GM23338 (cell line): Measurements from ENCODE around the gene GLOD5. TPM values are rescaled to one million over a fixed set of nuclear protein-coding genes. Genes with fewer than 3 reads are reported as not detected.

Source experiments
- ATAC-seq: fragments of 200-7000 bp; cut with Tn5 transposase; 3 replicates; pipeline ENCODE4 v1.9.1; 2020
- DNase-seq: peaks from one replicate; pipeline ENCODE4 v3.0.0-alpha.2; 2015; ENCODE audit warnings: low spot score
- H2AFZ ChIP-seq: fragments of 200-600 bp; sonication (generic); 2 replicates; pipeline ENCODE4 v1.8.0; 2016; ENCODE audit warnings: antibody characterized with exemption, mild to moderate bottlenecking, moderate library complexity
- H3F3A ChIP-seq: fragments of 200-600 bp; sonication (generic); replicated peaks from 2 replicates; pipeline ENCODE4 v1.8.0; 2017; ENCODE audit warnings: antibody characterized with exemption, mixed run types, low read depth
- H3K27ac ChIP-seq: fragments of 200-600 bp; sonication (generic); 2 replicates; pipeline ENCODE4 v1.6.1; 2016; ENCODE audit warnings: low read depth
- H3K27me3 ChIP-seq: fragments of 200-600 bp; sonication (generic); 2 replicates; pipeline ENCODE4 v1.8.0; 2016; ENCODE audit warnings: mild to moderate bottlenecking, mixed run types, moderate library complexity; ENCODE audit not compliant: insufficient read depth
- H3K36me3 ChIP-seq: fragments of 200-600 bp; sonication (generic); 2 replicates; pipeline ENCODE4 v1.8.0; 2016; ENCODE audit warnings: mild to moderate bottlenecking; ENCODE audit not compliant: insufficient read depth
- H3K4me1 ChIP-seq: fragments of 200-600 bp; sonication (generic); 2 replicates; pipeline ENCODE4 v1.8.0; 2016; ENCODE audit warnings: mild to moderate bottlenecking, moderate library complexity; ENCODE audit not compliant: insufficient read depth
- H3K4me2 ChIP-seq: fragments of 200-600 bp; sonication (generic); 2 replicates; pipeline ENCODE4 v1.7.1; 2017; ENCODE audit warnings: mixed run types
- H3K4me3 ChIP-seq: fragments of 200-600 bp; sonication (generic); 2 replicates; pipeline ENCODE4 v1.6.1; 2016; ENCODE audit warnings: mixed run types
- H3K79me2 ChIP-seq: fragments of 200-600 bp; sonication (generic); replicated peaks from 2 replicates; pipeline ENCODE4 v1.8.0; 2017; ENCODE audit warnings: mild to moderate bottlenecking; ENCODE audit not compliant: insufficient read depth
- H3K9me2 ChIP-seq: fragments of 200-600 bp; sonication (generic); 2 replicates; pipeline ENCODE4 v1.8.0; 2017; ENCODE audit not compliant: insufficient read depth
- H4K20me1 ChIP-seq: fragments of 200-600 bp; sonication (generic); replicated peaks from 2 replicates; pipeline ENCODE4 v1.8.0; 2017; ENCODE audit warnings: mild to moderate bottlenecking; ENCODE audit not compliant: insufficient read depth
- H3K27ac Mint-ChIP-seq: 2 replicates; pipeline ENCODE4 v1.8.0; 2020; ENCODE audit warnings: inconsistent platforms, mild to moderate bottlenecking, moderate library complexity, mixed read lengths
- H3K27me3 Mint-ChIP-seq: 3 replicates; pipeline ENCODE4 v1.8.0; 2022; ENCODE audit warnings: low read depth, mild to moderate bottlenecking, moderate library complexity, mixed read lengths, inconsistent platforms; ENCODE audit not compliant: insufficient read depth, poor library complexity
- H3K36me3 Mint-ChIP-seq: 3 replicates; pipeline ENCODE4 v1.8.0; 2021; ENCODE audit warnings: low read depth, mild to moderate bottlenecking, inconsistent platforms, moderate library complexity, mixed read lengths
- H3K4me1 Mint-ChIP-seq: 3 replicates; pipeline ENCODE4 v1.8.0; 2020; ENCODE audit warnings: mild to moderate bottlenecking, inconsistent platforms, mixed read lengths
- H3K4me3 Mint-ChIP-seq: 3 replicates; pipeline ENCODE4 v1.8.0; 2021; ENCODE audit warnings: moderate library complexity, mild to moderate bottlenecking, inconsistent platforms, mixed read lengths
- H3K9me3 Mint-ChIP-seq: 3 replicates; pipeline ENCODE4 v1.8.0; 2020; ENCODE audit warnings: moderate library complexity, mild to moderate bottlenecking, inconsistent platforms, mixed read lengths
- EZH2 ChIP-seq: fragments of 200-600 bp; sonication (generic); IDR thresholded peaks from one replicate; pipeline ENCODE4 v1.8.0; 2017; ENCODE audit warnings: antibody characterized with exemption, mild to moderate bottlenecking, low read depth; ENCODE audit not compliant: unreplicated experiment
- EZH2phosphoT487 ChIP-seq: fragments of 200-600 bp; sonication (generic); IDR thresholded peaks from one replicate; pipeline ENCODE4 v1.8.1; 2018; ENCODE audit warnings: antibody characterized with exemption; ENCODE audit not compliant: unreplicated experiment
- JUNB ChIP-seq: IDR thresholded peaks from one replicate; pipeline ENCODE4 v1.6.1; 2016; ENCODE audit warnings: antibody characterized with exemption; ENCODE audit not compliant: unreplicated experiment
- NANOG ChIP-seq: IDR thresholded peaks from 2 replicates; pipeline ENCODE4 v1.6.1; 2016; ENCODE audit warnings: antibody characterized with exemption, borderline replicate concordance
- POLR2AphosphoS5 ChIP-seq: IDR thresholded peaks from 2 replicates; pipeline ENCODE4 v1.6.1; 2016; ENCODE audit warnings: antibody characterized with exemption, low read depth
- STAT1 ChIP-seq: IDR thresholded peaks from one replicate; pipeline ENCODE4 v1.6.1; 2016; ENCODE audit warnings: antibody characterized with exemption; ENCODE audit not compliant: unreplicated experiment
- ZNF114 ChIP-seq: fragments of 250-450 bp; sonication (Bioruptor Pico); IDR thresholded peaks from 2 replicates; pipeline ENCODE4 v1.5.0; 2020; ENCODE audit warnings: mild to moderate bottlenecking, moderate library complexity
- ZNF331 ChIP-seq: fragments of 250-450 bp; sonication (Bioruptor Pico); IDR thresholded peaks from 2 replicates; pipeline ENCODE4 v1.5.0; 2020; ENCODE audit warnings: low read depth, mild to moderate bottlenecking, moderate library complexity
- polyA plus RNA-seq: library from polyadenylated mRNA; unstranded; fragments of >200 nt; fragmentation: Nextera tagmentation; extraction: Ambion mirVana; gene quantifications from 2 replicates; pipeline ENCODE4 v1.2.1, GENCODE V29; 2016
- total RNA-seq: library from RNA; depleted of rRNA; stranded (reverse); fragments of >200 nt; shearing (Covaris generic); gene quantifications from 2 replicates; pipeline ENCODE4 v1.2.3, GENCODE V29; 2014
- TF ChIP-seq, protein P1 (sequence below): IDR thresholded peaks from one replicate; pipeline ENCODE4 v1.6.1; 2018; ENCODE audit warnings: antibody characterized with exemption; ENCODE audit not compliant: unreplicated experiment
- TF ChIP-seq, protein P2 (sequence below), 2 experiments: fragments of 200-600 bp in 1 of 2; sonication (generic) in 1 of 2; conservative IDR thresholded peaks; 2 replicates each; pipeline versions ENCODE4 v1.5.1 to v1.6.1; 2016 to 2017; ENCODE audit warnings: antibody characterized with exemption in 2 of 2, low read depth in 2 of 2, mild to moderate bottlenecking in 2 of 2, moderate library complexity in 1 of 2
- TF ChIP-seq, protein P3 (sequence below): IDR thresholded peaks from 2 replicates; pipeline ENCODE4 v1.6.1; 2016; ENCODE audit warnings: antibody characterized with exemption

Gene GLOD5
- total and polyA plus RNA-seq, 2 experiments from 2014 or later = not detected

DNA sequence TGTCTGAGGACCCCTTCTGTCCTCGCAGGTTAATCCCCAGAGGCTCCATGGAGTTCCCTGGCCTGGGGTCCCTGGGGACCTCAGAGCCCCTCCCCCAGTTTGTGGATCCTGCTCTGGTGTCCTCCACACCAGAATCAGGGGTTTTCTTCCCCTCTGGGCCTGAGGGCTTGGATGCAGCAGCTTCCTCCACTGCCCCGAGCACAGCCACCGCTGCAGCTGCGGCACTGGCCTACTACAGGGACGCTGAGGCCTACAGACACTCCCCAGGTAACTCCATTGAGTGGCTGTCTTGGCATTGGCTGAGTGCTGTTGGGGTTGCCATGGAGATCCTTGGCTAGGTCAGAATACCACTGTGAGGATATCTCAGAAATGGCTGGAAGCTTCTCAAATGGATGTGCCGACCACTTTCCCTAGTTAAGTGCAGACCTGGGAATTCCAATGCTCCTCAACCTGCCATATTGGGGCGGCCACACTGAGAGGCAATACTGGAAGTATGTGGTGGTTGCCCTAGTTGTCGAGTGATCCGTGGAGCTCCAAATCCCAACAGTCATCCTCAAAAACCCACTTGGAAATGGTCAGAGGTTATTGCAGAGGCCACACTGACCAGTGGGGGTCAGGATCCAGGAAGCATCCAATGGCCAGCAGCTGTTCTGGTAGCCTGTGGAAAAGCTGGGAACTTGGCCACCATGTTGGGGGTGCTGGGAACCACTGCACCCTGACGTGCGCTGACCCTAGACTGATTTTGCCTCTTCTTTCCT is 29.7 kb downstream of the GLOD5 start (continued):
- TF ChIP-seq, protein P1, sequence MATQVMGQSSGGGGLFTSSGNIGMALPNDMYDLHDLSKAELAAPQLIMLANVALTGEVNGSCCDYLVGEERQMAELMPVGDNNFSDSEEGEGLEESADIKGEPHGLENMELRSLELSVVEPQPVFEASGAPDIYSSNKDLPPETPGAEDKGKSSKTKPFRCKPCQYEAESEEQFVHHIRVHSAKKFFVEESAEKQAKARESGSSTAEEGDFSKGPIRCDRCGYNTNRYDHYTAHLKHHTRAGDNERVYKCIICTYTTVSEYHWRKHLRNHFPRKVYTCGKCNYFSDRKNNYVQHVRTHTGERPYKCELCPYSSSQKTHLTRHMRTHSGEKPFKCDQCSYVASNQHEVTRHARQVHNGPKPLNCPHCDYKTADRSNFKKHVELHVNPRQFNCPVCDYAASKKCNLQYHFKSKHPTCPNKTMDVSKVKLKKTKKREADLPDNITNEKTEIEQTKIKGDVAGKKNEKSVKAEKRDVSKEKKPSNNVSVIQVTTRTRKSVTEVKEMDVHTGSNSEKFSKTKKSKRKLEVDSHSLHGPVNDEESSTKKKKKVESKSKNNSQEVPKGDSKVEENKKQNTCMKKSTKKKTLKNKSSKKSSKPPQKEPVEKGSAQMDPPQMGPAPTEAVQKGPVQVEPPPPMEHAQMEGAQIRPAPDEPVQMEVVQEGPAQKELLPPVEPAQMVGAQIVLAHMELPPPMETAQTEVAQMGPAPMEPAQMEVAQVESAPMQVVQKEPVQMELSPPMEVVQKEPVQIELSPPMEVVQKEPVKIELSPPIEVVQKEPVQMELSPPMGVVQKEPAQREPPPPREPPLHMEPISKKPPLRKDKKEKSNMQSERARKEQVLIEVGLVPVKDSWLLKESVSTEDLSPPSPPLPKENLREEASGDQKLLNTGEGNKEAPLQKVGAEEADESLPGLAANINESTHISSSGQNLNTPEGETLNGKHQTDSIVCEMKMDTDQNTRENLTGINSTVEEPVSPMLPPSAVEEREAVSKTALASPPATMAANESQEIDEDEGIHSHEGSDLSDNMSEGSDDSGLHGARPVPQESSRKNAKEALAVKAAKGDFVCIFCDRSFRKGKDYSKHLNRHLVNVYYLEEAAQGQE = no peak
- no peak for TF ChIP-seq EZH2phosphoT487
- TF ChIP-seq, protein P2, sequence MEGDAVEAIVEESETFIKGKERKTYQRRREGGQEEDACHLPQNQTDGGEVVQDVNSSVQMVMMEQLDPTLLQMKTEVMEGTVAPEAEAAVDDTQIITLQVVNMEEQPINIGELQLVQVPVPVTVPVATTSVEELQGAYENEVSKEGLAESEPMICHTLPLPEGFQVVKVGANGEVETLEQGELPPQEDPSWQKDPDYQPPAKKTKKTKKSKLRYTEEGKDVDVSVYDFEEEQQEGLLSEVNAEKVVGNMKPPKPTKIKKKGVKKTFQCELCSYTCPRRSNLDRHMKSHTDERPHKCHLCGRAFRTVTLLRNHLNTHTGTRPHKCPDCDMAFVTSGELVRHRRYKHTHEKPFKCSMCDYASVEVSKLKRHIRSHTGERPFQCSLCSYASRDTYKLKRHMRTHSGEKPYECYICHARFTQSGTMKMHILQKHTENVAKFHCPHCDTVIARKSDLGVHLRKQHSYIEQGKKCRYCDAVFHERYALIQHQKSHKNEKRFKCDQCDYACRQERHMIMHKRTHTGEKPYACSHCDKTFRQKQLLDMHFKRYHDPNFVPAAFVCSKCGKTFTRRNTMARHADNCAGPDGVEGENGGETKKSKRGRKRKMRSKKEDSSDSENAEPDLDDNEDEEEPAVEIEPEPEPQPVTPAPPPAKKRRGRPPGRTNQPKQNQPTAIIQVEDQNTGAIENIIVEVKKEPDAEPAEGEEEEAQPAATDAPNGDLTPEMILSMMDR (conservative IDR thresholded peaks at IDR 0.05; ENCODE audit: low read depth in 2 of 2) = no peak
- no peak for TF ChIP-seq NANOG
- TF ChIP-seq ZNF114 (CRISPR knock-in tag) = no peak
- no peak for TF ChIP-seq STAT1
- no peak for TF ChIP-seq JUNB
- TF ChIP-seq, protein P3, sequence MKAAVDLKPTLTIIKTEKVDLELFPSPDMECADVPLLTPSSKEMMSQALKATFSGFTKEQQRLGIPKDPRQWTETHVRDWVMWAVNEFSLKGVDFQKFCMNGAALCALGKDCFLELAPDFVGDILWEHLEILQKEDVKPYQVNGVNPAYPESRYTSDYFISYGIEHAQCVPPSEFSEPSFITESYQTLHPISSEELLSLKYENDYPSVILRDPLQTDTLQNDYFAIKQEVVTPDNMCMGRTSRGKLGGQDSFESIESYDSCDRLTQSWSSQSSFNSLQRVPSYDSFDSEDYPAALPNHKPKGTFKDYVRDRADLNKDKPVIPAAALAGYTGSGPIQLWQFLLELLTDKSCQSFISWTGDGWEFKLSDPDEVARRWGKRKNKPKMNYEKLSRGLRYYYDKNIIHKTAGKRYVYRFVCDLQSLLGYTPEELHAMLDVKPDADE = no peak
- no peak for TF ChIP-seq POLR2AphosphoS5
- TF ChIP-seq EZH2 = no peak

DNA sequence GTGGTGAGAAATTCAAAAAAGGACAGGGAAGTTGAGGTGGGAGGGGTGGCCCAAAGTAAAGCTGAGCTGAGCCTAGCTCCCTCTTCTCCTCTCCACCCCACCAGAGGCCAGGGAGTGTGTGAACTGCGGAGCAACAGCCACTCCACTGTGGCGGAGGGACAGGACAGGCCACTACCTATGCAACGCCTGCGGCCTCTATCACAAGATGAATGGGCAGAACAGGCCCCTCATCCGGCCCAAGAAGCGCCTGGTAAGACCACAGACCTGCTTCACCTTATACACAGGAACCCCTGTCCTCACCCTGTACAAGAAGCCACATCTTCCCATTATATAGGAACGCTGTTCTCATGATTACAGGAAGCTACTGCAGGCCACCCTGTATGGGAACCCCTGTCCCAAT is 30.7 kb downstream of the GLOD5 start:
- H3F3A ChIP-seq = no peaks in the 10 kb centered on the region
- Mint-ChIP-seq H3K9me3 (no peaks in the 10 kb centered on the region; the same call in 2 of the 3 replicates), H3K4me1 (no peaks in the 10 kb centered on the region), H3K36me3 (no peaks in the 10 kb centered on the region; the same call in 2 of the 3 replicates), H3K4me3 (no peak overlapping the region), H3K27me3 (peaks cover 10% of the 10 kb centered on the region), H3K27ac (no peak overlapping the region)
- DNase-seq (no peak), ATAC-seq (no peak)
- H3K27ac ChIP-seq = no peak overlapping the region
- no peaks in the 10 kb centered on the region for H4K20me1 ChIP-seq
- H3K36me3 ChIP-seq = no peaks in the 10 kb centered on the region
- H3K27me3 ChIP-seq = no peaks in the 10 kb centered on the region
- TF ChIP-seq, protein P1 = no peak
- no peak for TF ChIP-seq ZNF331 (CRISPR knock-in tag)
- no peak for TF ChIP-seq ZNF114 (CRISPR knock-in tag)
- TF ChIP-seq, protein P2 (conservative IDR thresholded peaks at IDR 0.05; ENCODE audit: low read depth in 2 of 2) = no peak
- TF ChIP-seq NANOG = no peak
- H3K4me1 ChIP-seq = no peaks in the 10 kb centered on the region
- H3K4me3 ChIP-seq = no peak overlapping the region
- no peaks in the 10 kb centered on the region for H3K9me2 ChIP-seq
- no peaks in the 10 kb centered on the region for H3K79me2 ChIP-seq
- no peak overlapping the region for H2AFZ ChIP-seq
- H3K4me2 ChIP-seq = no peak overlapping the region
